Measurements from ENCODE around the gene SLC44A5.
"Not testable (repeated sequence)": the region's sequence is repeated elsewhere in the genome, so short reads cannot be mapped to it uniquely, and the experiment has no call there.

The SLC44A5 gene

DNA sequence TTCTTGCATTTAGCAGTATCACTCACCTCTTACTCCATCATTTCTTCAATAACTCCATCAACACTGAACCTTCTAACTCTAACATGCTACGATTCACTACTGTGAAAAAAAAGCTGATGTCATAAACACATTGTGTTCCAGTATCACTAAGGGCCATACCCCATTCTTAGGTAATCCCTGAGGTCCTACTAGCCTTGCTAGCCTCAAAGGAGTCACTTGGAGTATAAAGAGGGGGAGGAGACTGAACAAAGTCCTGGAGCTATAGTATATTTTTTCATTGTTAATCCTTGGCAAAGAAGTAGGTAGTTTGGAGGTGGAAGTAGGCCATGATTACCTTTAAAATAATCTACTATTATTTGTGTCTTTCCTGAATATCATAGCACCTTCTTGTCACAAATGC lies at the start of gene SLC44A5:
SLC44A5 (minus strand) TSS at position 101 of the 400 bp plus-strand sequence. CDS start 69,667 bp downstream, outside the sequence.
- TF ChIP-seq, protein P1, sequence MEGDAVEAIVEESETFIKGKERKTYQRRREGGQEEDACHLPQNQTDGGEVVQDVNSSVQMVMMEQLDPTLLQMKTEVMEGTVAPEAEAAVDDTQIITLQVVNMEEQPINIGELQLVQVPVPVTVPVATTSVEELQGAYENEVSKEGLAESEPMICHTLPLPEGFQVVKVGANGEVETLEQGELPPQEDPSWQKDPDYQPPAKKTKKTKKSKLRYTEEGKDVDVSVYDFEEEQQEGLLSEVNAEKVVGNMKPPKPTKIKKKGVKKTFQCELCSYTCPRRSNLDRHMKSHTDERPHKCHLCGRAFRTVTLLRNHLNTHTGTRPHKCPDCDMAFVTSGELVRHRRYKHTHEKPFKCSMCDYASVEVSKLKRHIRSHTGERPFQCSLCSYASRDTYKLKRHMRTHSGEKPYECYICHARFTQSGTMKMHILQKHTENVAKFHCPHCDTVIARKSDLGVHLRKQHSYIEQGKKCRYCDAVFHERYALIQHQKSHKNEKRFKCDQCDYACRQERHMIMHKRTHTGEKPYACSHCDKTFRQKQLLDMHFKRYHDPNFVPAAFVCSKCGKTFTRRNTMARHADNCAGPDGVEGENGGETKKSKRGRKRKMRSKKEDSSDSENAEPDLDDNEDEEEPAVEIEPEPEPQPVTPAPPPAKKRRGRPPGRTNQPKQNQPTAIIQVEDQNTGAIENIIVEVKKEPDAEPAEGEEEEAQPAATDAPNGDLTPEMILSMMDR (IDR thresholded peaks at IDR 0.05; ENCODE audit: low read depth, low read length), result no peak
- TF ChIP-seq POLR2A (IDR thresholded peaks at IDR 0.05; ENCODE audit: extremely low read depth, insufficient read length) (no peak), MYC (IDR thresholded peaks at IDR 0.05; ENCODE audit: low read depth, low read length) (no peak)
- TF ChIP-seq, protein P2, sequence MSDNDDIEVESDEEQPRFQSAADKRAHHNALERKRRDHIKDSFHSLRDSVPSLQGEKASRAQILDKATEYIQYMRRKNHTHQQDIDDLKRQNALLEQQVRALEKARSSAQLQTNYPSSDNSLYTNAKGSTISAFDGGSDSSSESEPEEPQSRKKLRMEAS (IDR thresholded peaks at IDR 0.05; ENCODE audit: low read depth, low read length), result no peak
- no peak within 1 kb of the TSS for H3K4me3 ChIP-seq (ENCODE audit: low read depth, low read length)
- DNase-seq (ENCODE audit: low read depth), result no peak

DNA sequence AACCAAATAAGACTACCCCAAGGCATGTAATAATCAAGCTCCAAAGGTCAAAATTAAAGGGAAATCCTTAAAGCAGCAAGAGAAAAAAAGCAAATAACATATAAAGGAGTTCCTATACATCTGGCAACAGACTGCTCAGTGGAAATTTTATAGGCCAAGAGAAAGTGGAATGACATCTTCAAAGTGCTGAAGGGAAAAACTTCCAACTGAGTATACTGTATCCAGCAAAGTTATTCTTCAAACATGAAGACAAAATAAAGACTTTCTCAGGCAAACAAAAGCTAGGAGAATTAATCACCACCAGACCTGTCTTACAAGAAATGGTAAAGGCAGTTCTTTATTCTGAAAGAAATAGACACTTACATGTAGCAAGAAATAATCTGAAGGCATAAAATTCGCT lies 45.0 kb upstream of the SLC44A5 start:
- TF ChIP-seq, protein P1 (IDR thresholded peaks at IDR 0.05; ENCODE audit: low read depth, low read length), result no peak
- TF ChIP-seq, protein P2 (IDR thresholded peaks at IDR 0.05; ENCODE audit: low read depth, low read length), result no peak
- TF ChIP-seq MYC (IDR thresholded peaks at IDR 0.05; ENCODE audit: low read depth, low read length) (no peak), POLR2A (IDR thresholded peaks at IDR 0.05; ENCODE audit: extremely low read depth, insufficient read length) (no peak)
- H3K4me3 ChIP-seq (ENCODE audit: low read depth, low read length), result no peak overlapping the region
- DNase-seq (ENCODE audit: low read depth), result no peak

DNA sequence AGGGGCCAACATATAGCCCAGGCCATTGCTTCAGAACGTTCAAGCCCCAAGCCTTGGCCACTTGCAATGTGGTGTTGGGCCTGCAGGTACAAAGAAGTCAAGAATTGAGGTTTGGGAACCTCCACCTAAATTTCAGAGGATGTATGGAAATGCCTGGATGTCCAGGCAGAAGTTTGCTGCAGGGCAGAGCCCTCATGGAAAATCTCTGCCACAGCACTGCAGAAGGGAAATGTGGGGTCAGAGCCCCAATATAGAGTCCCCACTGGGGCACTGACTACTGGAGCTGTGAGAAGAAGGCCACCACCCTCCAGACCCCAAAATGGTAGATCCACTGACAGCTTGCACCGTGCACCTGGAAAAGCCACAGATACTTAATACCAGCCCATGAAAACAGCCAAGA lies 36.3 kb upstream of the SLC44A5 start:
- not testable (repeated sequence) for DNase-seq (ENCODE audit: low read depth); H3K4me3 ChIP-seq (ENCODE audit: low read depth, low read length)

DNA sequence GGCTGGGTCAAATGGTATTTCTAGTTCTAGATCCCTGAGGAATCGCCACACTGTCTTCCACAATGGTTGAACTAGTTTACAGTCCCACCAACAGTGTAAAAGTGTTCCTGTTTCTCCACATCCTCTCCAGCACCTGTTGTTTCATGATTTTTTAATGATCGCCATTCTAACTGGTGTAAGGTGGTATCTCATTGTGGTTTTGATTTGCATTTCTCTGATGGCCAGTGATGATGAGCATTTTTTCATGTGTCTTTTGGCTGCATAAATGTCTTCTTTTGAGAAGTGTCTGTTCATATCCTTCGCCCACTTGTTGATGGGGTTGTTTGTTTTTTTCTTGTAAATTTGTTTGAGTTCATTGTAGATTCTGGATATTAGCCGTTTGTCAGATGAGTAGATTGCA lies 34.2 kb upstream of the SLC44A5 start:
- DNase-seq (ENCODE audit: low read depth); H3K4me3 ChIP-seq (ENCODE audit: low read depth, low read length): not testable (repeated sequence)

DNA sequence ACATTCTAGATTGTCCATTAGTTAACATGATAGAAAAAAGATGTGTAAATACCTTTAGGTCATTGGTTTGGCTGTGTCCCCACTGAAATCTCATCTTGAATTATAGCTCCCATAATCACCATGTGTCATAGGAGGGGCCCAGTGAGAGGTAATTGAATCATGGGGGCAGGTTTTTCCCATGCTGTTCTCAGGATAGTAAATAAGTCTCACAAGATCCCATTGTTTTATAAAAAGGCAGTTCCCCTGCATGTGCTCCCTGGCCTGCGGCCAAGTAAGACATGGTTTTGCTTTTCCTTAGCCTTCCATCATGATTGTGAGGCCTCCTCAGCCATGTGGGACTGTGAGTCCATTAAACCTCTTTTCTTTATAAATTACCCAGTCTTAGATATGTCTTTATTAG lies 32.5 kb upstream of the SLC44A5 start:
- H3K4me3 ChIP-seq (ENCODE audit: low read depth, low read length), result no peak overlapping the region
- DNase-seq (ENCODE audit: low read depth), result no peak

DNA sequence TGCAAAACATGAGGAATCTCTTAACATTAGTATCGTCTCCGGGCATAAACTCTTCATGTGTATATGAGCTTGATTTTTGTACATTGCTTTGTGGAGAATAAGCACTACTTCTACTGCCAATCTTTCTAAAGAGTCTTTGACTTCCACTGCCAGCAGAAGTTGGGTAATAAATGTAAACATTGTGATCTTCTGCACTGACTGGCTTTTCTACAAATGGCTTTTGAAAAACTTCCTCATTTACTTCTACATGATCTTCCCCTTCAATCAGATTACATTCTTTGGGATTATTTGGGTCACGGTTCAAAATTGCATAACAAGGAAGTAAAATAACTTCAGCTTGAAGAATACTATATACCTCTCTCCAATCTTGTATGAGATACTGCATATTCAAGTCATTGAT lies 30.4 kb upstream of the SLC44A5 start:
- H3K4me3 ChIP-seq (ENCODE audit: low read depth, low read length), result no peak overlapping the region
- DNase-seq (ENCODE audit: low read depth), result peak; percentile 6
- TF ChIP-seq, protein P2 (IDR thresholded peaks at IDR 0.05; ENCODE audit: low read depth, low read length), result no peak
- TF ChIP-seq POLR2A (IDR thresholded peaks at IDR 0.05; ENCODE audit: extremely low read depth, insufficient read length) (no peak), MYC (IDR thresholded peaks at IDR 0.05; ENCODE audit: low read depth, low read length) (no peak)
- TF ChIP-seq, protein P1 (IDR thresholded peaks at IDR 0.05; ENCODE audit: low read depth, low read length), result no peak

More for the DNA sequence above, 32.5 kb upstream of the SLC44A5 start:
- TF ChIP-seq, protein P2 (IDR thresholded peaks at IDR 0.05; ENCODE audit: low read depth, low read length), result no peak
- TF ChIP-seq, protein P1 (IDR thresholded peaks at IDR 0.05; ENCODE audit: low read depth, low read length), result no peak
- TF ChIP-seq MYC (IDR thresholded peaks at IDR 0.05; ENCODE audit: low read depth, low read length) (no peak), POLR2A (IDR thresholded peaks at IDR 0.05; ENCODE audit: extremely low read depth, insufficient read length) (no peak)

DNA sequence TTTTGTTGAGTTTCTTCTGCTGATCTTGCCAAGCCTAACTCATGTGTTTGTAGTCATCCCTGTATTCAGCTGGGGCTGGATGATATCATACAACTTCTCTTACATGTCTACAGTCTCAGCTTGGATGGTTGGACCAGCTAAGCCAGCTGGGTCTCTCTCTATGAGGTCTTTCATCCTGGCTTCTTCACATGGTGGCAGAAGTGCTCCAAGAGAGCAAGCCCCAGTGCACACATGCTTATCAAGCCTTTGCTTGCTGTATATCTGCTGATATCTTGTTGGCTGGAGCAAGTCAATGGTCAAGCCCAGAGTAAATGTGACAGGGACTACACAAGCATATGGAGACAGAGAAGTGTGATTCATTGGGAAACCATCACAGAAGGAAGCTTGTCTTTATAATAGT lies 29.2 kb upstream of the SLC44A5 start:
- DNase-seq (ENCODE audit: low read depth), result no peak
- no peak overlapping the region for H3K4me3 ChIP-seq (ENCODE audit: low read depth, low read length)
- no peak for TF ChIP-seq POLR2A (IDR thresholded peaks at IDR 0.05; ENCODE audit: extremely low read depth, insufficient read length)
- TF ChIP-seq, protein P1 (IDR thresholded peaks at IDR 0.05; ENCODE audit: low read depth, low read length), result no peak
- TF ChIP-seq, protein P2 (IDR thresholded peaks at IDR 0.05; ENCODE audit: low read depth, low read length), result no peak
